Keratinocyte (primary cell): ENCODE data around the gene EGFR. TPM values are rescaled to one million over a fixed set of nuclear protein-coding genes. Genes with fewer than 3 reads are reported as not detected.

ENCODE experiments used
- DNase-seq: peaks from one replicate; pipeline ENCODE4 v3.0.0-alpha.2; 2011; ENCODE audit warnings: low read depth, missing footprints, low spot score
- FAIRE-seq: peaks from 2 replicates; lab custom pipeline; 2011; peaks lifted over from hg19 to GRCh38; lab: Jason Lieb, UNC
- H2AFZ ChIP-seq: 2 replicates; pipeline ENCODE4 v1.6.0; 2012; ENCODE audit warnings: low read length, control low read depth, inconsistent platforms; ENCODE audit not compliant: control insufficient read depth
- H3K27ac ChIP-seq: 2 replicates; pipeline ENCODE4 v1.5.1; 2011; ENCODE audit warnings: low read length; ENCODE audit not compliant: control insufficient read depth, insufficient read depth
- H3K27me3 ChIP-seq: 3 replicates; pipeline ENCODE4 v1.6.0; 2011; ENCODE audit warnings: low read length; ENCODE audit not compliant: control insufficient read depth, insufficient read depth; ENCODE audit errors: extremely low read depth
- H3K36me3 ChIP-seq, 2 experiments: 2 replicates in 1 of 2; 3 replicates in 1 of 2; pipeline ENCODE4 v1.5.1; 2011; ENCODE audit warnings: low read length in 2 of 2, mild to moderate bottlenecking in 1 of 2; ENCODE audit not compliant: control insufficient read depth in 2 of 2, insufficient read depth in 2 of 2; ENCODE audit errors: extremely low read depth in 1 of 2
- H3K4me1 ChIP-seq: 3 replicates; pipeline ENCODE4 v1.5.1; 2011; ENCODE audit warnings: low read length; ENCODE audit not compliant: control insufficient read depth, insufficient read depth; ENCODE audit errors: extremely low read depth
- H3K4me2 ChIP-seq: 3 replicates; pipeline ENCODE4 v1.6.0; 2011; ENCODE audit warnings: low read depth, low read length; ENCODE audit not compliant: control insufficient read depth, insufficient read depth; ENCODE audit errors: extremely low read depth
- H3K4me3 ChIP-seq, 3 experiments: fragments of 200-600 bp in 1 of 3; sonication (generic) in 1 of 3; 2 replicates in 2 of 3; 3 replicates in 1 of 3; pipeline ENCODE4 v1.5.1; 2011 to 2016; ENCODE audit warnings: low read length in 3 of 3, mild to moderate bottlenecking in 3 of 3, control low read depth in 2 of 3, inconsistent platforms in 1 of 3, low read depth in 1 of 3, mixed read lengths in 1 of 3, mixed run types in 1 of 3, moderate library complexity in 1 of 3; ENCODE audit not compliant: control insufficient read depth in 2 of 3, insufficient read depth in 2 of 3; ENCODE audit errors: extremely low read depth in 1 of 3
- H3K79me2 ChIP-seq: 2 replicates; pipeline ENCODE4 v1.6.0; 2012; ENCODE audit warnings: low read length; ENCODE audit not compliant: control insufficient read depth, insufficient read depth
- H3K9ac ChIP-seq: 3 replicates; pipeline ENCODE4 v1.6.0; 2011; ENCODE audit warnings: low read length; ENCODE audit not compliant: control insufficient read depth, insufficient read depth; ENCODE audit errors: extremely low read depth
- H3K9me1 ChIP-seq: 3 replicates; pipeline ENCODE4 v1.6.0; 2011; ENCODE audit warnings: low read length; ENCODE audit not compliant: control insufficient read depth, insufficient read depth; ENCODE audit errors: extremely low read depth
- H3K9me3 ChIP-seq: 2 replicates; pipeline ENCODE4 v1.5.1; 2012; ENCODE audit warnings: low read depth, low read length; ENCODE audit not compliant: control insufficient read depth
- H4K20me1 ChIP-seq: 3 replicates; pipeline ENCODE4 v1.6.0; 2011; ENCODE audit warnings: low read length; ENCODE audit not compliant: control insufficient read depth, insufficient read depth; ENCODE audit errors: extremely low read depth
- CTCF ChIP-seq, 3 experiments: IDR thresholded peaks in 1 of 3; conservative IDR thresholded peaks in 1 of 3; optimal IDR thresholded peaks in 1 of 3; 2 replicates in 2 of 3; 3 replicates in 1 of 3; pipeline versions ENCODE3 to v1.5.1; 2011; ENCODE audit warnings: low read length in 3 of 3, mild to moderate bottlenecking in 3 of 3, moderate library complexity in 2 of 3, control low read depth in 1 of 3, inconsistent platforms in 1 of 3; ENCODE audit not compliant: insufficient read depth in 2 of 3; ENCODE audit errors: extremely low read depth in 1 of 3
- EZH2 ChIP-seq: IDR thresholded peaks from one replicate; pipeline ENCODE4 v1.6.1; 2012; ENCODE audit warnings: inconsistent platforms, mild to moderate bottlenecking, low read length, moderate library complexity
- dilution Hi-C: fragments of 300-500 bp; cut with MboI; formaldehyde crosslinking; loops from one replicate; pipeline ENCODE4 v1.7.0; 2020; ENCODE audit warnings: low sequenced_read_pairs; ENCODE audit not compliant: extremely low pct_ligation_motif_present
- polyA plus RNA-seq, 5 experiments: library from polyadenylated mRNA; depleted of rRNA in 3 of 5; stranded (reverse) in 3 of 5; stranded (forward) in 1 of 5; unstranded in 1 of 5; fragments of >200 nt; gene quantifications; 1 replicate in 1 of 5; 2 replicates in 3 of 5; 3 replicates in 1 of 5; pipeline versions ENCODE4 v1.2.1 to v1.2.3, GENCODE V29; 2011 to 2012; ENCODE audit warnings: missing spikeins in 2 of 5, low read depth in 1 of 5, low replicate concordance in 1 of 5

Gene EGFR
- polyA plus RNA-seq, 1 donor (not counting 4 experiments of a cell fraction or from before 2014, with no cell fraction given): 120 TPM

GRCh38 chr7:55240418-55241142, 221.8 kb downstream of the EGFR start:
- H4K20me1 ChIP-seq: no peaks in the 10 kb centered on the region
- no peak for TF ChIP-seq CTCF (optimal IDR thresholded peaks at IDR 0.05 in 1 of 3, IDR thresholded peaks at IDR 0.05 in 1 of 3, conservative IDR thresholded peaks at IDR 0.05 in 1 of 3; ENCODE audit: extremely low read depth in 1 of 3, insufficient read depth in 2 of 3, low read length in 3 of 3)
- no peak for TF ChIP-seq EZH2
- no peak overlapping the region for H2AFZ ChIP-seq
- FAIRE-seq (no peak), DNase-seq (no peak)
- dilution Hi-C loops: no loop called here
- H3K4me1 ChIP-seq: peaks cover 8% of the 10 kb centered on the region
- peaks cover 15% of the 10 kb centered on the region for H3K27me3 ChIP-seq
- no peaks in the 10 kb centered on the region for H3K79me2 ChIP-seq
- no peak overlapping the region for H3K9ac ChIP-seq
- no peak overlapping the region for H3K27ac ChIP-seq
- H3K4me2 ChIP-seq: no peak overlapping the region
- no peaks in the 10 kb centered on the region for H3K36me3 ChIP-seq
- no peaks in the 10 kb centered on the region for H3K9me1 ChIP-seq
- H3K9me3 ChIP-seq: no peaks in the 10 kb centered on the region
- H3K4me3 ChIP-seq: no peak overlapping the region

GRCh38 chr7:55241958-55242357, 223.1 kb downstream of the EGFR start:
- Histone ChIP-seq H3K4me2 (no peak overlapping the region), H3K27ac (no peak overlapping the region), H3K4me1 (peaks cover 19% of the 10 kb centered on the region), H2AFZ (no peak overlapping the region), H3K4me3 (no peak overlapping the region), H4K20me1 (no peaks in the 10 kb centered on the region), H3K27me3 (peaks cover 13% of the 10 kb centered on the region), H3K79me2 (no peaks in the 10 kb centered on the region), H3K9me1 (no peaks in the 10 kb centered on the region), H3K9ac (no peak overlapping the region), H3K36me3 (no peaks in the 10 kb centered on the region), H3K9me3 (no peaks in the 10 kb centered on the region)
- DNase-seq (no peak), FAIRE-seq (no peak)
- TF ChIP-seq CTCF (optimal IDR thresholded peaks at IDR 0.05 in 1 of 3, IDR thresholded peaks at IDR 0.05 in 1 of 3, conservative IDR thresholded peaks at IDR 0.05 in 1 of 3; ENCODE audit: extremely low read depth in 1 of 3, insufficient read depth in 2 of 3, low read length in 3 of 3): no peak
- no peak for TF ChIP-seq EZH2
- dilution Hi-C loops: no loop called here
